Measurements from ENCODE around the gene PGM5.
A peak's percentile ranks its signal among the peaks of the same experiment; 100 is the strongest.
"Not testable (repeated sequence)": the region's sequence is repeated elsewhere in the genome, so short reads cannot be mapped to it uniquely, and the experiment has no call there.

Gene PGM5

GRCh38 chr9:68356380-68357118, at the start of gene PGM5:
Gene PGM5 (plus strand): TSS chr9:68356611. CDS start chr9:68357128, 517 bp downstream.
- DNase-seq, result peak; percentile 54

GRCh38 chr9:68307127-68307526, 49.3 kb upstream of the PGM5 start:
- DNase-seq, result not testable (repeated sequence)

DNA sequence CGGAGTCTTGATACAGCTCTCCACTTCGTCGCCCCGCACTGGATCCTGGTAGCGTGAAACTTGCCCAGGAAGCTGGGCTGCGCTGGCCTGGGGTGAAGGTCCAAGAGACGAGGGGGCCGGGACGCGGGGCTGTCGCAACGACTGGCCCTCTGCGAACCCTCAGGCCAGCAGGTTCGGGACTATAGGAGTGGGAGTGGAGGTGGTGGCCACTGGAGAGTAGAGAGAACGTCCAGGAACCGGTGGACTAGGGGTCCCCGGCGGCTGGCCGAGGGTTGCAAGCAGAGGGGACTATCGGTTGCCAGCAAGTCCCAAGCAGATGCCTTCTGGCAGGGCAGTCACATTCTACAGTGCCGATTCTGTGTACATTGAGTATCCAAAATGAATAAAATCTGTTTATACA, 48.8 kb upstream of the PGM5 start:
- DNase-seq, result not testable (repeated sequence)

DNA sequence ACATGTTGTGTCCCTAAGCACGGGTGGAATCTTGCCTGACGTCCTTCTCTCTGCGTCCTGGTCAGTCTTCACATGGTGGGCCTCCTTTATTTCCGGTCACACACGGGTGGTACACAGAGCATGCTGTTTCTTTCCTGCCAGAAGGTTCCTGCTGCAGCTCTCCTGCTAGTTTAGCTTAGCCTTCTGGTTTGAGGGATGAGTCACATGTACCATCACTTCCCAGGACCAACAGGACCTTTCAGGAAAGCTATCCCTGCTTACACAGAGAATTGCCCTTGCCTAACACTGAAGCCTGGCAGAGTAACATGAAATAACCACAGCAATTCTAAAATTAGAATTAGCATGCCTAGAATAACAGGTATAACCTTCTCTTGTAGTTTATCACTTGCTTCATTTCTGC, 45.2 kb upstream of the PGM5 start:
- DNase-seq, result not testable (repeated sequence)

- DNase-seq, result not testable (repeated sequence)
Observed at GRCh38 chr9:68318209-68318608, 38.2 kb upstream of the PGM5 start.

GRCh38 chr9:68323749-68324148, 32.7 kb upstream of the PGM5 start:
- DNase-seq, result not testable (repeated sequence)

DNA sequence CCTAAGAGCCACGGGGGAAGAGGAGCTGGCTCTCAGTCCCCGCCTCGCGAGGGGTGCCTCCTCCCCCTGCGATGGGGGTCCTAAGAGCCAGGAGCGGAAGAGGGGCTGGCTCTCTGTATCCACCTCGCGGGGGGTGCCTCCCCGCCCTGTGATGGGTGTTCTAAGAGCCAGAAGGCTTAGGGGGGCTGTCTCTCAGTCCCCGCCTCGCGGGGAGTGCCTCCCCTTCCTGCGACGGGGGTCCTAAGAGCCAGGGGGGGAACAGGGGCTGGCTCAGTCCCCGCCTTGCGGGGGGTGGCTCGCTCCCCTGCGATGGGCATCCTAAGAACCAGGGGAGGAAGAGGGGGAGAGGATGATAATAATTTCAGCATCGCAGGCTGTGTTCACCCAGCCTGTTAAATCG, 31.9 kb upstream of the PGM5 start:
- DNase-seq, result not testable (repeated sequence)

- not testable (repeated sequence) for DNase-seq
Observed at GRCh38 chr9:68329106-68329505, 27.3 kb upstream of the PGM5 start.

GRCh38 chr9:68330531-68331173, 25.8 kb upstream of the PGM5 start:
- DNase-seq, result not testable (repeated sequence)

GRCh38 chr9:68332122-68332521, 24.3 kb upstream of the PGM5 start:
- not testable (repeated sequence) for DNase-seq

GRCh38 chr9:68335935-68336334, 20.5 kb upstream of the PGM5 start:
- DNase-seq, result not testable (repeated sequence)

GRCh38 chr9:68336639-68337339, 19.6 kb upstream of the PGM5 start:
- not testable (repeated sequence) for DNase-seq

DNA sequence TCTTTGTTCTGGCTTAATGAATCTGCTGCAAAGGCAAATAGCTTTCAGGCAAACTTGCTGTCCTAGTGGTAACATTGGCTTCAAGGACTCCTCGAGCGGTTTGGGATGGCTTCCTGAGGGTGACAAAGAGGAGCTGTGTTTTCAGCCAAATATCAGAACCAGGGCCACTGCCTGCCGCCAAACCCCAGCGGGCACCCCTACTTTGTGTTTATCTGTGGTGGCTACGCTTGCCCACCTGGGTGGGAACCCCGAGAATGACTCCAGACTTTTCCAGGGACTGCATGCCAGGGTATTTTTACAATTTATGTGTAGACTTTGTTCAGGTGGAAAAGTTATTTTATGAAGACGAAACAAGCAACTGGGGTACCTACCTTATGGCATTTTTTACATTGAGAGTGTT, 18.4 kb upstream of the PGM5 start:
- not testable (repeated sequence) for DNase-seq

DNA sequence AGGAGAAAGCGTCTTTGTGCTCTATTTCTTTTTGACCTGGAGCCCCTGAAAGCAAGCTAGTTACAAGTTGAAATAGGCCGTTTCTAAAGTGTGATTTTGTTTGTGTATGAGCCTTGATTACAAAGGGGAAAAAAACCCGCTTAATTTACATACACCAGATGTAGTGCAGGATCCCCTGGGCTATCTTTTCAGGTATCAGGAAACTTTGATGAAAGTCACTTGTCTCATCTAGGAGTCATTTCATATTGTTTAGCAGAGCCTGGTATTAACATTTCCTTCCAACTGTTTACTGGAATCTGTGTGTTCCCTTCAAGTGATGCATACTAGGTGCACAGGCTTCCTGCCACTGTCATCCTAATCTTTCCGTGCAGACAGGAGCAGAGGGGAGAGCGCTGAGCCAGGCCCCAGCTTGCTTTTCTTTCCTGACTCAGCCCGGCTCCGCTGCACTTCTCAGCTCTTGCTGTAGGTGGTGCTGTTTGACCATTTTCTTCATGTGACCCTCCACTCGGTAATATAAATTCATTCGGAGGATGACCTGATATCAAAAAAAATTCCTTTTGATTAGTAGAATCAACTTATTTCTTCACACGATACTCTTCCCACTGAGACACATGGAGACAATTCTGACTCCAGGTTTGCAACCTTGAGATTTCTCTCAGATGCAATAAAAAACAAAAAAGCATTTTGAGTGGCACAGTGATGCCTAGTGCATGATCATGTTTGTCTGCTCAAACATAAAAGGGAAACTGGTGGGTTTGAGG, 14.0 kb upstream of the PGM5 start:
- DNase-seq, result not testable (repeated sequence)

GRCh38 chr9:68343242-68343641, 13.2 kb upstream of the PGM5 start:
- not testable (repeated sequence) for DNase-seq

DNA sequence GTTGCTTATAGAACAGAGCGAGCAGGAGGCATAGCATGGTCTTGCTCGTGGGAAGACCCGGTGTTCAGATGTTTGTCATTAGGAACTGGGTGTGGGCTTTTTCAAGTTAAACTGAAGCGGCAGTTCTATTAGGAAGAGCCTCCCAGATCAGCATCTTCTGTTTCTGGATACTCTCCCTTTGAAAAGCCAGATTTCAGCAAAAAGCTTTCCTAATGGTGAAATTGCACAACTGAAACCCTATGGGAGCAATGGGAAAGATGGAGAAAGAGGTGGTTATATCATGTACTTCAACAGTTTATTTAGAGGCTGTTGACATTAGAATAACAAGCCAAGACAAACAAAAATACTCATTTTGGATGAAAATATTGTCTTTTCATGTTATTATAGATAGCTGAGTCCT, 12.4 kb upstream of the PGM5 start:
- DNase-seq, result not testable (repeated sequence)

DNA sequence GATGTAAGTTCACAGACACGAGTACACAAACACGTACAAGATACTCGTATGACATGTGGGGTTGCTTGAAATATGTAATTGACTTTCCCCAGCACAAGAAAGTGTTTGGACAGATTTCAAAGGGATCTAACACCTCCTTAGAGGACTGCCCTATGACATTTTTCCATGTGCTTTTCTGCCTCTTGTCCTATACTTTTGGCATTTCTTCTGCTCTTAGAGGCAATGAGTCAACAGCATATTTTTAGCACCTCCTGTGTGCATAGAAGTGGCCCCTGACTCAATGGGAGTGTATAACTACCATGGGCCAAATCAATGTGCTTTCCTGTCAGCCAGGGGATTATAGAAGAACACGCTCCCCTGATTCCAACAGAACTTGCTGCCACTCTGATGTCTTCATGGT, 4.7 kb upstream of the PGM5 start:
- DNase-seq, result not testable (repeated sequence)

DNA sequence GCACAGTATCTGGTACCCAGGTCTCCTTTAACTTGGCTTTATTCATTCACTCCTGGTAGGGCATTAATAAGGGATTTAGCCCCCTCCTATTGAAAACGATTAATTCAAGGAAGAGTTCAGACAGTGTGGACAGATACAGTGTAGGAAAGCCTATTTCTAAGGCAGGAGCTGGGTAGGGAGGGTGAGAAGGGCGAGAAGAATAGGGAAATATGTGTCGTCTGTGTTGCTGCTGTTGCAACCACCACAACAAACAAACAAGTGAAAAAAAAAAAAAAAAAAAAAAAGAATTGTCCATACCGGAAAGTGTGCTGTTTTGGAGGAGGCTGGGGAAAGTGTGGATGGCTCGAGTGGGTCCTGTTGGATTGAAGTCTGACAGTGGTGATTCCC, 425 bp upstream of the PGM5 start:
- not testable (repeated sequence) for DNase-seq

DNA sequence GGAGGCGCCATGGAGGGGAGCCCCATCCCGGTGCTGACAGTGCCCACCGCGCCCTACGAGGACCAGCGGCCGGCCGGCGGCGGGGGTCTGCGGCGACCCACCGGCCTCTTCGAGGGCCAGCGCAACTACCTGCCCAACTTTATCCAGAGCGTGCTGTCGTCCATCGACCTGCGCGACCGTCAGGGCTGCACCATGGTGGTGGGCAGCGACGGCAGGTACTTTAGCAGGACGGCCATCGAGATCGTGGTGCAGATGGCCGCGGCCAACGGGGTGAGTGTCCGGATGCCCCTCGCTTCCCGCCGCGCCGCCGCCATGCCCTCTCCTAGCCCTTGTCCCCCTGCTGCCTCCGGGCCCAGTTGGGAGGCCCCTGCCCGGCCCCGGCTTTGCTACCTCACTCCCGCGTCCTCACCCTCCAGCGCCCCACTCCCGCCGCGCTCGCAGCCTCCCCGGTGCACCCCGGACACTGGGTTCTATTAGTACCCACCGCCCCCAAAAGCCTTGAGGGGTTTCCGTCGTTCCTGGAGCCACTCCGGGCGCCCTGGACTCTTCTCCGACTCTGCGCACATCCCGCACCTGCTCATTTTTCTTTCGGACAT, 806 bp downstream of the PGM5 start:
- not testable (repeated sequence) for DNase-seq

GRCh38 chr9:68366933-68367547, 10.6 kb downstream of the PGM5 start:
- DNase-seq, result not testable (repeated sequence)

DNA sequence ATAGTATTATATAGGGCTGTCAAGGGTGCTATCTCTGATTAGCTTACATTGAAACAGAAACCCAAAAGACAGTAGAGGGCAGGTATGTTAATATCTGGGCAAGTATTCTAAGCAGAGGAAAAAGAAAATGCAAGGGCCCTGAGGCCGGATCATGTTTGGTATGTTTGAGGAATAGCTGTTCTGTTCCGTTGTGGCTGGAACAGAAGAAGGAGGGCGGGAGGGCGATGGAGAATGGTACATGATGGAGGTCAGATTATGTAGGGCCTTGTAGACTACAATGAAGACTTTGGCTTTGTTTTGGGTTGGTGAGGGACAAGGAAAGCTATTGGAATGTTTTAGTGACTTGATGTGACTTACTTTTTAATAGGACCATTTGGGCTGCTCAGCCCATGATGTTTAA, 19.4 kb downstream of the PGM5 start:
- DNase-seq, result not testable (repeated sequence)

DNA sequence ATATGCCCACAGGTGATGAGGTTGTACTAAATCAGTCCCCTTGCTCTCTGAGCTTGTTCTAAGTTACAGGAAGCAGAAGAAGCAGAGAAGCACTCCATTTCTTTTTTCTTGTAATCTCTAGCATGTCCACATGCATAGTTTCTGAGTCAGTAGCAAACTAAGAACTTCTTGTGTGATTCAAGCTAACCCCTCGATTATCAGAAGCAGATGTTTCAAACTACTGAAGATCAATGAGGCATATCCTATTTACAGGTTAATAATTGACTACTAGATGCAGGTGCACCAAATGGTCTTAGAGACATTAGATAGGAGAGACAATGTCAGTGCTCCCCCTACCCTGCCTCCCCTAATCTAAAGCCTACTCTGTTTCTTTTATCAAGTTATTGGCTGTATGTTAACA, 21.3 kb downstream of the PGM5 start:
- DNase-seq, result not testable (repeated sequence)

Measured in activated CD8-positive, alpha-beta memory T cell treated with anti-CD3 and anti-CD28 coated beads, Interleukin-2, amount 50 U/mL, for 48 hours (primary cell).